ENCODE results near the gene SELENON. TPM values are rescaled to one million over a fixed set of nuclear protein-coding genes. Genes with fewer than 3 reads are reported as not detected.

The SELENON gene
- total RNA-seq, 2 experiments from 2014 or later, result 9.9 to 28.3 TPM

DNA sequence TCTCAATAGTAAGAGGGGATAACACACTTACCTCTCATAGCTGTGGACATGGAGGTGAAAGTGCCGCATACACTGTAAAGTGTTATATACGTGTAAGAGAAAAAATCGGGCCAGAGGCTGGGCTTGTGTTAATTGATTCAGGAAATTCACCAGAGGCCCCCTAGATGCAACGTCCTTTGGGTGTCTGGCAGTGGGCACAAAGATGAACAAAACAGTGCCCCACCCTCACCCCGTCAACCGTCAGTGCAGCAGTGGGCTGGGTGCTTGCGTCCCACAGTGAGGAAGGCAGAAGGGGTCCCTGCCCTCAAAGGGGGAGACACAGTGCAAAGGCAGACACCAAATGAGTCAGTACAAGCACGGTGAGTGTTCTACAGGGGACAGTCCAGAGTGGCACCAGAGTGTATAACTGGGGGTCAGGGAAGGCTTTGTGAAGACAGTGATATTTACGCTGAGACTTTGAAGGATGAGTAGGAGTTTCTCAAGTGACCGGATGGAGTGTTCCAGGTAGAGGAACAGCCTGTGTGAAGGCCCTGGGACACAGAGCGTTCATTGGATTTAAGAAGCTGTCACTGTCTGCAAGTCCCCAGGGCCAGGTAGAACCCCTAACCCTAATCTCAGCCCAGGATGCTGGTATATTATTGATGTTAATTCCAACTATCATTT is 13.2 kb downstream of the SELENON start:
- DNase-seq (ENCODE audit: low spot score), result no peak
- no TSS peak for BruUV-seq (replicated peaks)

DNA sequence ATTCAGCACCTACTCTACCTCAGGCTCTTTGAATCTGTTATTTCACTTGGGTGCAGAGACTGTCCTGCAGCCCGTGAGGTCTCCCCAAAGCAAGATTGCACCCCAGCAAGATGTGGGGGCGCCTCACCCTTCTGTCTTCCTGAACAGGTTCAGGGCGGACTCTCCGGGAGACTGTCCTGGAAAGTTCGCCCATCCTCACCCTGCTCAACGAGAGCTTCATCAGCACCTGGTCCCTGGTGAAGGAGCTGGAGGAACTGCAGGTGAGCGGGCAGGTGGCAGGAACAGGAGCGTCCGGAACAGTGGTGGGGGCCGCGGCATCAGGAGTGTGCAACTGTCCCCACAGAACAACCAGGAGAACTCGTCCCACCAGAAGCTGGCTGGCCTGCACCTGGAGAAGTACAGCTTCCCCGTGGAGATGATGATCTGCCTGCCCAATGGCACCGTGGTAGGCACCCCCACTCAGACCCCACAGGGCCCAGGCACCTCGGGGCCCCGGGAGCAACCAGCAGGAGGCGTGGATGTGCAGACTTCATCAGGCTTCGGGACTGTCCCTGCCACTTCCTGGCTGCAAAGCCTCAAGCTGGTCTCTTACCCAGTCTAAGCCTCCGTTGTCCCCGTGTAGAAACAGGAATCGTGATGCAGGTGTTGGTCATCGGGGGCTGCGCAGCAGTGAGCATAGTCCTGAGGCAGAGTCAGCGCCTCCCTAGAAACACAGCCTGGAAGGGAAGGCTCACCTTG is 13.9 kb downstream of the SELENON start:
- no peak for DNase-seq (ENCODE audit: low spot score)
- no peaks in the 10 kb centered on the region for H3K79me2 ChIP-seq (ENCODE audit: insufficient read depth, low read depth, low read length)
- TF ChIP-seq, protein P1, sequence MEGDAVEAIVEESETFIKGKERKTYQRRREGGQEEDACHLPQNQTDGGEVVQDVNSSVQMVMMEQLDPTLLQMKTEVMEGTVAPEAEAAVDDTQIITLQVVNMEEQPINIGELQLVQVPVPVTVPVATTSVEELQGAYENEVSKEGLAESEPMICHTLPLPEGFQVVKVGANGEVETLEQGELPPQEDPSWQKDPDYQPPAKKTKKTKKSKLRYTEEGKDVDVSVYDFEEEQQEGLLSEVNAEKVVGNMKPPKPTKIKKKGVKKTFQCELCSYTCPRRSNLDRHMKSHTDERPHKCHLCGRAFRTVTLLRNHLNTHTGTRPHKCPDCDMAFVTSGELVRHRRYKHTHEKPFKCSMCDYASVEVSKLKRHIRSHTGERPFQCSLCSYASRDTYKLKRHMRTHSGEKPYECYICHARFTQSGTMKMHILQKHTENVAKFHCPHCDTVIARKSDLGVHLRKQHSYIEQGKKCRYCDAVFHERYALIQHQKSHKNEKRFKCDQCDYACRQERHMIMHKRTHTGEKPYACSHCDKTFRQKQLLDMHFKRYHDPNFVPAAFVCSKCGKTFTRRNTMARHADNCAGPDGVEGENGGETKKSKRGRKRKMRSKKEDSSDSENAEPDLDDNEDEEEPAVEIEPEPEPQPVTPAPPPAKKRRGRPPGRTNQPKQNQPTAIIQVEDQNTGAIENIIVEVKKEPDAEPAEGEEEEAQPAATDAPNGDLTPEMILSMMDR (conservative IDR thresholded peaks at IDR 0.05; ENCODE audit: low read length), result peak; percentile 47
- TF ChIP-seq EZH2phosphoT487 (IDR thresholded peaks at IDR 0.05; ENCODE audit: borderline replicate concordance, low read depth, low read length), result no peak
- peaks cover 36% of the 10 kb centered on the region for H3K4me1 ChIP-seq (ENCODE audit: insufficient read depth, low read length, poor library complexity, severe bottlenecking)
- no peaks in the 10 kb centered on the region for H3K9me2 ChIP-seq (ENCODE audit: insufficient read depth, low read length)
- H2AFZ ChIP-seq (ENCODE audit: low read length), result no peak overlapping the region
- no peak overlapping the region for H3K4me3 ChIP-seq (ENCODE audit: low read depth, low read length, poor library complexity, severe bottlenecking)
- intact Hi-C loops (cut with micrococcal nuclease; ENCODE audit: unreplicated experiment), result loop anchor here (5.0 kb wide), 2 partner anchors 197 to 292 kb away; partner anchors contain the start of gene MAN1C1
- BruUV-seq (replicated peaks), result no TSS peak
- CTCF ChIA-PET (ENCODE audit: unreplicated experiment), result no interaction called here
- no peak overlapping the region for H3K4me2 ChIP-seq (ENCODE audit: low read length)
- no peak overlapping the region for H3K27ac ChIP-seq (ENCODE audit: low read depth, low read length, poor library complexity, severe bottlenecking)
- no peaks in the 10 kb centered on the region for H3K9me3 ChIP-seq (ENCODE audit: low read length)
- H3K36me3 ChIP-seq (ENCODE audit: insufficient read depth, low read length), result no peaks in the 10 kb centered on the region
- POLR2A ChIA-PET, result no interaction called here
- no peaks in the 10 kb centered on the region for H4K20me1 ChIP-seq (ENCODE audit: insufficient read depth, low read length)

More for the DNA sequence above, 13.2 kb downstream of the SELENON start:
- Histone ChIP-seq H4K20me1 (ENCODE audit: insufficient read depth, low read length) (no peaks in the 10 kb centered on the region), H3K4me3 (ENCODE audit: low read depth, low read length, poor library complexity, severe bottlenecking) (no peak overlapping the region), H3K9me3 (ENCODE audit: low read length) (no peaks in the 10 kb centered on the region), H3K9me2 (ENCODE audit: insufficient read depth, low read length) (no peaks in the 10 kb centered on the region), H3K4me2 (ENCODE audit: low read length) (no peak overlapping the region), H2AFZ (ENCODE audit: low read length) (no peak overlapping the region), H3K4me1 (ENCODE audit: insufficient read depth, low read length, poor library complexity, severe bottlenecking) (peaks cover 29% of the 10 kb centered on the region), H3K79me2 (ENCODE audit: insufficient read depth, low read depth, low read length) (no peaks in the 10 kb centered on the region), H3K36me3 (ENCODE audit: insufficient read depth, low read length) (no peaks in the 10 kb centered on the region), H3K27ac (ENCODE audit: low read depth, low read length, poor library complexity, severe bottlenecking) (no peak overlapping the region)
- no peak for TF ChIP-seq EZH2phosphoT487 (IDR thresholded peaks at IDR 0.05; ENCODE audit: borderline replicate concordance, low read depth, low read length)
- TF ChIP-seq, protein P1 (conservative IDR thresholded peaks at IDR 0.05; ENCODE audit: low read length), result no peak
- ChIA-PET CTCF (ENCODE audit: unreplicated experiment) (interaction anchor here (0.6 kb wide), 1 partner anchor 298 kb away, joined by 3 read pairs; the partner anchor contains the start of gene PDIK1L), POLR2A (interaction anchor here (1.1 kb wide), 1 partner anchor 254 kb away, joined by 3 read pairs; no protein-coding TSS in a partner anchor)
- intact Hi-C loops (cut with micrococcal nuclease; ENCODE audit: unreplicated experiment), result loop anchor here (5.0 kb wide), 2 partner anchors 196 to 291 kb away; partner anchors contain the start of gene MAN1C1
